Suppressor macrophage (primary cell): ENCODE results near the gene C5orf15.

ENCODE experiments used
- DNase-seq, 4 experiments: peaks; one replicate each; pipeline ENCODE4 v3.0.0-alpha.2; 2020 to 2022
- total RNA-seq, 17 experiments: gene quantifications; one replicate each; lab custom pipeline; 2026; ENCODE audit warnings: mixed read lengths in 6 of 17, inconsistent platforms in 3 of 17; lab: John Stamatoyannopoulos, UW

C5orf15 gene
- total RNA-seq = 40.6 to 165 (median 75.5) reads per million in 17 experiments

DNA sequence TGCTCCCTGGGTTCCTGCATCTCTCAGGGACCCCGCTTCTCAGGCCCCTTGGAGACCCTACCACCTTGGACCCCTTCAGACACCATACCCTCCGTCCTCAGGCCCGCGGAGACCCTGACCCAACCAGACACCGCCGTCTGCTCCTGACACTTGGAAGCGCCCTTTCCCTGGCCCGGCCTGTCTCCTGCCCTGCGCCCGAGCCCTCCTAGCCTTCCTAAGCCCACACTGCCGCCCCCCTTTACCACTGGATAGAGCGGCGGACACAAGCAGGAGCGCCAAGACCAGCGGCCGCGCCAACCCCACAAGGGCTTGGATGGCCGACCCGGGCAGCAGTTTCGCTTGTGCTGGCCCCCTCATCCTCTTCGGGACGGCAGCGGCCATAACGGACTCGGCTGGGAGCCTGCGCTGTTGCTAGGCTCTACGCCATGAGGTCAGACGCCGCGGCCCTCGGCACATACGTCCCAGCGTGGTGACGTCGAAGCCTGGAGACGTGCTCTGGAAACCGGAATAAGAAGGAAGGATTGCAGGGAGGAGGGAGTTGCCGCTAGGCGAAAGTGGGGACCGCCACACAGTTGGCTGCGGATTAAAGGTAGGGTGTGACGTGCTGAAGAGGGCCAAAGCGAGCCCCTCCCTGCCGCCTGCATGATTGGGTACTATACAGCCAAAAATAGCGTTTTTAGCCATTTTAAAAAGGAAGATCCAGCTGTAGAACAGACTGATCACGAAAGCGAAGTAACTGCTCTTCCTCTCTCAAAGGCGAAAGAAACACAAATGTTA is at the start of gene C5orf15:
Gene C5orf15 (minus strand): TSS at position 422 of the 777 bp plus-strand sequence. CDS start 41 bp downstream, at position 381.
- peak; percentile 97 to 99 (median 98) for DNase-seq

DNA sequence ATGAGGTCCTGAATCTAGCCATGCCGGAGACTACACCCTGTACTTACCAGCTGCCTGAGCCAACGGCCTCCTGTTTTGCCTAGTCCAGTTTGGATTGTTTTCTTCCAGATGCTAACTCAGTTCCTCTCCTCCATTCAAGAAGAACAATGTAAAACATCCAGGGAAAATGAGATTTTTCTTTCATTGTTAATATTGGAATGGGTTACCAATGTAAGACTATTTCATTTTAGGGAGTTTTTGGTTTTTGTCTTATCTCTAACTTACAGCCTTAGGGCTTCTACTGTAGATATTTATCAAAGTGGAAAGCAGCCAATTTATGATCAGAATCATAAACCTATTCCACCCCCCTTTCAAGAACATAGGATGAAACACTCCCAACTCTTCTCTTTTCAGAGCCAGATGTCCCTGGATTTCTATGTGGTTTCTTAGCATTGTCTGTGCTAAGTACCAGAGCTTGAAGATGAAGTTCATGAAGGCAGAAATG is 39.9 kb upstream of the C5orf15 start:
- no peak for DNase-seq

DNA sequence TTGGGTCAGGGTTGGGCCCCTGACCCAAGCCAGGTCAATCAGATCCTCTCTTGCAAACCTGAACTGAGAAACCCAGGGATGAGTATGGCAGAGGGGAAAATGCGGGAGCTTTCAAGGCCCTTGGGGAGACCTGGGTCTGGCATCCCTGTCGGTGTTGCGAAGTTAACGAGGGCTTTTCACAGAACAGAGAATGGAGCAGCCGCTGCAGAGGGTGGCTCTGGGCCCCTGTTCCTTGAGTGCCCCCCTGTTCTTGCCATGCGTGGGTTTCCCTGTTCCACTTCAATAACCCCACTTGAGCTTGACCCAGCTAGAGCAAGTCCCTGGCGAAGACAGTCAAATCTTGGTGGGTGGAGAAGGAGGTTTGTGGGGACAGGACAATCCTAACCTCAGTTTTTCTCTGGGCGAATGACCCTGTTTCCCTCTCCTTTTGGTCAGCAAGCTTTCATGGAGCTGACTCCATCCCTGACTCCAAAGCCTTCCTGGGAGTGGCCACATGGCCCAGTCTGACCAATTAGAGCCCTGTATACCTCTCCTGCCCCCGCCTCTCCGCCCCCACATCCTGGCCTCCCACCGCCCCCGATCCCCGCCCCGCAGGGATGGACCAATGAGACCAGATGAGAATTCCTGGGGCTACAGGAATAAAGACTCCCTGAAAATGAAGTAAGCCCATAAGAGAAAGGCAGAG is 39.3 kb upstream of the C5orf15 start:
- DNase-seq = no peak

DNA sequence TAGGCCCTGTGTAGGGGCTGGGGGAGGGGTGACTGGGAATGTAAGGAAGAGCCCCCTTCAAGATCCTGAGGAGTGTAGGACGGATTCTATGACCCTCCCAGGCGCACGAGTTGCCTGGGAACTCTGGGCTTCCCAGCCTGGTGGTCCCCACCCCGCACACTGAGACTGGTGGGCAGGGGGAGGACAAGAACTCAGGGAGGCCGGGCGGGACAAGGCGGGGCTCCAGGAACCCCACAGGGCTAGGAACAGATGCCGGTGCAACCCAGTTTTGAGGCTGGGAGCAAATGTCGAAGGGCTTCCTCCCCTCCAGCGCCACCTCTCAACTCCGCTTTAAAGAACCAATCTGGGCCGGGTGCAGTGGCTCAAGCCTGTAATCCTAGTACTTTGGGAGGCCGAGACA is 37.7 kb upstream of the C5orf15 start:
- no peak for DNase-seq

DNA sequence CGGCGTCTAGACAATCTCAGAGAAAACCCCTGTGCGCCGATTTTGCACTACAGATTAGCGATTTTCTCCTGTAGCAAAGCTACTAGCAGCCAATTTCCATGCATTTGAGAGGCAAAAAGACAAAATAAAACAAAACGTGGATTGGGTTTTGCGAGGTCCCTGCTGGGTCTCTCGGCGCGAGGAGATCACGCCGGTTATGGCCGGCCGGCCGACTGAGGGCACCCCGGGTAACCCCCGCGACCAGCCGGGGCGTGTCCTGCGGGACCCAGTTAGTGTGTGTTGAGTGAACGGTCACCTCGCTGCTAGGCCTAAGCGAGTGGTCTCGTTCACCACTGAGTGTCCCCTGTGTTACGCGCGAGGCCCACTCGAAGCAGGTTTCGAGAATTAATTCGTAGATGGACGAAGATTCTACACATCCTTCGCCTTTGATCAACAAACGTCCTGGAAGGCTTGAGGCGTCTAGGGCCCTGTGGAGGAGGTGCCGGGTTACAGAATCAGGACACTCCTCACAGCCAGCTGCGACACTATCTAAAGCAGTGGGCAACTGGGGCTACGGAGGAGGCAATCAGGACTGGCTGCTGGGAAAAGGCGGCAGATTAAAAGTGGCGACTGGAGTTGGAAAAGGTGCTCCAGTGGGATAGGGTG is 37.1 kb upstream of the C5orf15 start:
- DNase-seq = peak in 2 of 4 experiments; percentile 38 to 48

DNA sequence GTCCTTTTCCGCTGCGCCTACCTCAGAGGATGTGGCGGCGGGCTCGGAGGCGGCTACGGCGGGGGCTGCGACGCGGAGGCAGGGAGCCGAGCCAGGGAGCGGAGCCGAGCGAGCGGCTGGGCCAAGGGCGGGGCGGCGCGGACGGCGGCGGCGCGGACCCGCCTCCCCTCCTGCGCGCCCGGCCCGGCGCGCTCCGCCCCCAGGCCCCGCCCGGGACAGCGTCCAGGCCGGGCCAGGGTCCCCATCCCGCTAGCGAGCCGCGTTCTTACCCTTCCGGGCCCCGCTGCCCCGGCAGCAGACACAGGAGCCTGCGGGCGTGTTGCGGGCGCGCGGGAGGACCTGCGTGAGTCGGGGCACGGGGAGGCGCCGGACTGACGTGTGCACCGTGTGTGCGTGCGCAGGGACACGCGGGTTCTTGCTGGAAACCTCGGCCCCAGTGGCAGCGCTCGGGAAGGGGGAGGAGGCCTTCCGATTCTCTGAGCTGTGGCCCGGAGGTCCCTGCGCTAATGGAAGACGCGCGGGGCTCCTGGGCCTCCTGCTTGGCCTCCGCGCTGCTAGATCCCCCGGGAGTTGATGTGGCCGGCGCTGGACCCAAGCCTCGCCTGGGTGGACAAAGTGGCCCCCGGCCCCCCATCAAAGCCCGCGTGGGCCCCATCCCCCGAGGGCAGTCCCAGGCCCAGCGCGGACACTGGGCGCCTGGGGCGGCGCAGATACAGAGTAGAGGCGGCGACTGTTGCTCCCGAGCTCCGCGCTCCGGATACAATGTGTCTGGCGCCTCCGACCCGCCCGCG is 36.4 kb upstream of the C5orf15 start, which contains the start of gene VDAC1:
Gene VDAC1 (minus strand): TSS at position 350 of the 791 bp plus-strand sequence. CDS start 11,963 bp downstream, outside the sequence.
- DNase-seq = peak; percentile 84 to 94 (median 92)

DNA sequence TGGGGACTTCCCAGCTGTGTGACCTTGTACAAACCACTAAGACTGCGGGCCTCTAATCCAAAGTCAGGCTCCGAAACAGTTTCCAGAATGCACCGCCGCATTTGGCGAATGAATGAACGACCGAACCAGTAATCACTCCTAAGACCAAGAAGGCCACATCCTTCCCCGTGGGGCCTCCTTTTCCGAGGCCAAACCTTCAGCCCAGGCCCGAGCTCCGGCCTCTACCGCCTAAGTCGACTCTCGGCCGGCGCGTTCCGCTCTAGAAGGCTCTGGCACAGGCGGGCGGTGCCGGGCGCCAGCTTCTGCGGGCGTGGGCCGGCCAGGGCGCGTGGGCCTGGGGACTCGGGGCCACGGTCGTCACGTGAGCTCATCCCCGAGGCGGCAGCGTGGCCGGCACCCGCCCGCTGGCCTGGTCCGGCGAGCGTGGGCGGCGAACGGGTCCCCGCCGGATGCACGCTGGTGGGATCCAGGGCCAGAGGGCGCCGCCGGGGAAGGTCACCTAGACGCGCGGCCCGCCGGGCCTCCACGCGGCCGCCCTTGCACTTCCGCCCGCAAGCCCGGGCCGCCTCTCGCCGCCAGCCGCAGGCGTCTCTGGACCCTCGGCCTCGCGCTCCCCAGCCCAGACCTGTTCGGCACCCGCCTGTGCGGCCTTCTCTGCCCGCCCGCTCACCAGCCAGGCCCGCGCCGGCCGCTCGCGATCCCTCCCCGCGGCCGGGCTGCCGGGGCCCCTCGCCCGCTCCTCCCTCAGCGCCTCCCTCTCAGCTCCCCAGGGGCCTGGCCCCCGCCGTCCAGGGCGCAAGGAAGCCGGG is 35.6 kb upstream of the C5orf15 start:
- peak; percentile 83 to 93 (median 90) for DNase-seq

DNA sequence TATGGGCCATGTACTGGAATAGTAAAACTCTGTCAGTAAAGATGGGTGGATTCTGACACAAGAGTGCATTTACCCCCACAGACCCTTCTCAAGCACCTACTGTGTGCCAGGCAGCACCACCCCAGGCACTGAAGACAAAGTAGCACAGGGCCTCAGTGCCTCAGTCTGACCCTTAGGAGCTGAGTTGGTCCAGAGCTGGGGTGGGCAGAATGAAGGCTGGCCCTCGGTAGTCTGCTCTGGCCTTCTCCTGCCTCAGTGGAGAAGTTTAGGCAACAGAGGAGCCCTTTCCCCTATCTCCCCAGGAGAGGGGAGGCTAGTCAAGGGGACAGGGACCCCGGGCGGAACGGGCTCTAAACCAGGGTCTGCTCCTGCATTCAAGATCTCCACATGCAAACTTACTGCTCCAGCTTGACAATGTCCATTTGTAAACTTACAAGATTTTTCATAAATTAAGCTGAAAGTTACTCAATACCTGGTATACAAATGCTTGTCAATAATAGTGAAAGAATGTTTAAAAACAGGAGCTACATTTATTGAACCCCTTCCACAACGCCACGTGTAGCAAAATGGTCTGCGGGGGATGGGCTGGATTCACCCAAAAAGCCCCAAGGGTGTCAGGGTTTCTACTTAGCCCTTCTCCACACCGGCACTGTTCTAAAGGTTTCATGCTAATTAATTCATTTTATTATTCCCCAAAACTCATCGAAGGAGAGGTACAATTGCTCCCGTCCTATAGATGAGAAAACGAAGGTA is 34.8 kb upstream of the C5orf15 start:
- DNase-seq = peak in 2 of 4 experiments; percentile 15 to 23

DNA sequence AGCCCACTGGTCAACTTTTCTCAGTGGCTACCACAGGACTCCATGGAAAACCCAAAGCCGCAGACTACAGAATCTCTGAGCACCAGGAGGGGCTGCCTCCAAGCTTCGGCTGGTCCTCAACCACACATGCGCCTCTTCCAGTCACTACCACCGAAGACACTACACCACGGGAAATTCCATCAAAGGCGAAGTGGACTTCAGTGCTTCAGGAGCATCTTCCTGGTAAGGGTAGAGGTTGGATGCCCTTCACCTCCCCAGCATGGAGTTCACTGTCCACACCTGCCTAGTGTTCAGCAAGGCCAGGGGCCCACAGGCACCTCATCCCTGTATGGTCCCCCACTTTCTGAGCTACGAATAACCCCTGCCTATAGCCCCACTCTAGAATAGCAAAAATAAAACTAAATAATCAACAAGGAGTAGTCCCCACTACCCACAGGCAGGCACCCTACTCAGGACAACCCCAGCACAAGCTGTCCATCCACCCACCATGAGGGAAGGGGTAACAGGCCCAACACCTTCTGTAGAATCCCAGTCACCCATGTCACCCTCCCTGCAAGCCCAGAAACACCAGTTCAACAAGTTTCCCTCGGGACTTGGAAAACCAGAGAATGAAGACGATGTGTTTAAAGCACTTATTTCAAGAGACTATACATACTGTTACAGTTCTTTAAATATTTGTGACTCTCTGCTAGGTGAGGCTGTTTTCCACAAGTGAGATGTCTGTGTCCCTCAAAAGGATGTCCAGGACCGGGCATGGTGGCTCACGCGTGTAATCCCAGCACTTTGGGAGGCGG is 33.7 kb upstream of the C5orf15 start:
- DNase-seq = no peak

DNA sequence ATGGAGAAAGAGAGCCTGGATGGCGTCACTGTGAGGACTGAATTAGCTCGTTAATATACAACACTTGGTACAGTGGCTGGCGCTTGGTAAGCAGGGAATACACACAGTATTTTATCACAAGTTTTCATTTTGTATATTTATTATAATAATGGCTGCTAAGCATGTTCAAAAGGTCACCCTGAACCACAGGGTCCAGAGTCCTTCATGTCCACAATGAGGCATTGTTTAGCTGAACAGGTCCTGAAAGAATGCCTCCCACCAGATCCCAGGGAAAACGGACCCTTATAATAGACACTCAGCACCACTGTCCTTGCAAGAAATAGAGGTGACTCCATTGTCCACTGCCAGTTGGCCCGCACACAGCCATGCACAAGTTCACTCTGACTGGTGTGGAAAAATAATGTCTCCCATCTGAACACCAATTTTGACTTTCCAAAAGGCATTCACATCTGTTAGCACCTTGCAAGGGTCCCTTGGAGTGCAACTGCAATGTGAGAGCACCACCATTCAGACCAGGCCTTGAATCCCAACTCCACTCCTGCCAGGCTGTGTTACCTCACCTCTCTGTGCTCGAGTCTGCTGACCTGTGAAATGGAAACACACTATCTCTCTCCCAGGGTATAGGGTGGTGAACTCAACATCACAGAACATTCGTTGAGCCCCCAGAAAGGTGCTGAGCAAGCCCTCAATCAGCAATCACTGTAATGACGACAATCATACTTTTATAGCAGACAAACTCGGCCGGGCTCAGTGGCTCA is 32.5 kb upstream of the C5orf15 start:
- no peak for DNase-seq

DNA sequence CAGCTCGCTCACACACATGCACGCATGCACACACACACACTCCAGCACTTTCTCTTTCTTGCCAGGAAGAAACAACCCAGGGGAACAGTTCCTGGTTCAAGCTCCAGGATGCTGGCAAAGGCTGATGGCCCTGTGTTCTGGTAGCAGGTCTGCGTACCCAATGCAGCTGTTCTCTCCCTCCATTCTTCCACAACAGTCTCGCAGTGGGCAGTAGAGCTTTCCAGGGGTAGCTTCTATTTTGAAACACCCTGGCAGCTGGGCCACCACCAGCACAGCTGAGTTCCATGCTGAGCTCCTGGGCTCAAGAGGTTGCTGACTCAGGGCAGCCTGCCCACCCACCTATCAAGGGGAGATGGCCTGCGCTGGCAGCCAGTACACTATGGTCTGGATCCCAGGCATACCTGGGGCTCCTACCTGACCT is 31.7 kb upstream of the C5orf15 start:
- DNase-seq = no peak

DNA sequence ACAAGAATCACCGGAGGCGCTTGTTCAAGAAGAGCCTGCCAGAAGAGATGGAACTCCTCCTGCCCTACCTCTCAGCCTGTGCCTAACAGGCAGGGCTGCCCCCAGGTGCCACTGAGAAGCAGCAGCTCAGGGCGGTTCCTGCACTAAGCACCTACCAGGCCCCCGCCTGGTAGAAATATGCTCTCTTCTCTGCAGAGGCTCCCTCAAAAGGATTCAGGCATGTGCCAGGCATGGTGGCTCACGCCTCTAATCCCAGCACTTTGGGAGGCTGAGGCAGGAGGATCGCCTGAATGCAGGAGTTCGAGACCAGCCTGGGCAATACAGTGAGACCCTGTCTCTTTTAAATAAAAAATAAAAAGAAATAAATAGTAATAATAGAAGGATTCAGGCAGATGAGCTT is 30.4 kb upstream of the C5orf15 start:
- DNase-seq = no peak

DNA sequence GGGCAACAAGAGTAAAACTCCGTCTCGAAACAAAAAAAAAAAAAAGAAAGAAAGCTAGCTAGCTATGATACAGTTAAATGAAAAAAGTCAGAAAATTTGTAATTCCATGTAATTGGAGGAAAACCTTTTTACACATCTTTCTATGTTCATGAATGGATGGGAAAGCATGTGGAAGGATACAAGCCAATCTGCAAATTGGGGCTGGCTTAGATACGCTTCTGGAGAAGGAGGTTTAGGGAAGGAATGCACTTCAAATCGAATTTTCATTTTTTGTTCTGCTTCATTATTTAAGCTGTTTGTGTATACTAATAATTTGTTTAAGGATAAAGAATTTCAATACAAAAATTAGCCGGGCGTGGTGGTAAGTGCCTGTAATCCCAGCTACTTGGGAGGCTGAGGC is 29.6 kb upstream of the C5orf15 start:
- DNase-seq = no peak

DNA sequence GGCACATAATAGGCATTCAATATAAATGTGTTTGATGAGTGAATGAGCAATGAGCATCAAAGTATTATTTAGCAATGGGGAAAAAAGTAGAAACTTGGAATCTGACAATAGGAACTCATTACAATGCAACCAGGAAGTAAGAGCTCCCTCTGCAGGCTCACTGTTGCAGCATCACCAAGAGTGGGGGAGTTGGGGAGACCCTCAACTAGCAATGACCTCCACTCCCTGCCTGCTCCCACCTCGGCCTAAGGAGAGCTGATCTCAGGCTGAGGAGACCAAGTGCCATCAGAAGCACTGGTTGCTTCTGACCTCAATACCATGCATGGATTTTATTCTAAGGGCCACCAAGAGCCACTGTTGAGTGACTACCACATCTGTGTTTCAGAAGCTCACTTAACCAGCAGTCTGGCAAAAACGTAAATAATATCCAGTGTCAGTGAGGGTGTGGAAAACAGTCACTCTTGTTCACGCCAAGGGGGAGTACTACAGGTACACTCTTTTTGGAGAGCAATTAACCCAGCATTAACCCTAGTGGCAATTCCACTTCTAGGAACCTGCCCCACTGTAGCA is 28.3 kb upstream of the C5orf15 start:
- peak in 3 of 4 experiments; percentile 19 to 27 (median 20) for DNase-seq

DNA sequence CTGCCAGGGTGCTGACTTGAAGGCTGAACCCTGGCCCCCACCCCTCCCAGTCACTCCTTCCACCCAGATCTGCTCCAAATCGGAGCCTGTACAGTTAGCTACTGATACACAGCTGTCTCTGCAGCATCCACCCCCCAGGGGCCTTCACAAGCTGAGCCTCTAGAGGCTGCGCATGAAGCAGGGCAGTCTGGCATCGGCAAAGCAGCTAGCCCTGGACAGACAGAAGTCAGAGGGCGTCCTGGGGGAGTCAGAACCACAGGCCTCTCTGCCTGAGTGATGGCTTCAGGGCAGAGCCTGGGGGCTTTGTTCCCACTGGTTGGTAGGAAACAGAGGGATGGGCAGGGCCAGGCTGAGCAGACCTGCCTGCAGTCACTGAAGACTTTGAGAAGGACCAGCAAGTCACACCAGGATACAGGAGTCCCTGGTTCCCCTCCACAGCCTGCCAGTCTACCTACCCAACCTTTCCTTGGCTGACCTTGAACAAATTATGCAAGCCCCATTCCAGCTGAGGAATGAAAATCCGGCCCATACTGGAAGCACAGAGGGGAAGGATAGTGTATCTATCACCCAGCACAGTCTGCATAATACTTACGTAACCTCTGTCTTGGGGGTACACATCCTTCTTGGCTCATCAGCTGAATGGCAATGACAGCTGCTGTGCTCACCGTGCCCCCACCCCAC is 27.6 kb upstream of the C5orf15 start:
- no peak for DNase-seq

DNA sequence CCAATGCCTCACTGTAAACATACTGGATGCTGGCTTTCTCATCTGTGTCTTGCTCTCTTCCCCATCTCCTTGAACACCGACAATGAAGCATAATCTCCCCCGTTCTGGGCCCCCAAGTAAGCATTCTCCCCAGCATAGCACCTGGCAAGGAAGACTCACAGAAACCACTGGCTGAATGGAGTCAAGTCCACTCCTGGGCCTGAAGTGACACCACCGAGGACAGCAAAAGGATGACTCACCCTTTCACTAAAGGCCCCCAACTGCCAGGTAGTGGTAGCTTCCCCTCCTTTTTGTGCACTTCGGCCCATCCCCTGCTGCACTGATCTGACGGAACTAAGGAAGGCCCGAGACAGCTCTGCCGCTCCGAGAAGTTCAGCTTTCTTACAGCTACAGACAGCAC is 26.9 kb upstream of the C5orf15 start:
- no peak for DNase-seq

DNA sequence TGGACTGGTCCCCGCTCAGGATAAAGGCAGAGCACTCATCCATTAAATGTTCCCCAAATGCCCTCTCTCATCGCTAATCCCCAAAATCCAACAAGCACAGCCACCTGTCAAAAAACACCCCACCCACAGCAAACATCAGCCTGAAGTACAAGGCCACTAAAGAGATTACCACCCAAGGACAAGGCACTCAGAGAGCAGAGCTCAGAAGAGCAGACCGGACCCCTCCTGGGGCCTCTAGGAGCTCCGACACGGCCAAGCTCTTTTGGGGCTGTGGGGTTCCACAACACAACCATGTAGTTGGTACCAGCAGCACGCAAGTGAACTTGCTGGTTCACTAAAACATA is 26.5 kb upstream of the C5orf15 start:
- no peak for DNase-seq
